Fibroblast of pulmonary artery (primary cell): Measurements from ENCODE around the gene SAXO1.
A peak's percentile ranks its signal among the peaks of the same experiment; 100 is the strongest.

Source experiments
- DNase-seq: peaks from one replicate; pipeline ENCODE4 v3.0.0-alpha.2; 2010; ENCODE audit warnings: low read depth
- H3K4me3 ChIP-seq: replicated peaks from 2 replicates; pipeline ENCODE4 v1.5.1; 2011; ENCODE audit warnings: low read depth, mild to moderate bottlenecking, control low read depth, low read length, moderate library complexity
- CTCF ChIP-seq: IDR thresholded peaks from 2 replicates; pipeline ENCODE4 v1.5.1; 2011; ENCODE audit warnings: mild to moderate bottlenecking, control low read depth, low read length, inconsistent platforms; ENCODE audit errors: missing control alignments

Gene SAXO1

GRCh38 chr9:18980189-18980588, 52.8 kb downstream of the SAXO1 start:
- TF ChIP-seq CTCF, result no peak
- DNase-seq, result peak; percentile 3
- no peak overlapping the region for H3K4me3 ChIP-seq

DNA sequence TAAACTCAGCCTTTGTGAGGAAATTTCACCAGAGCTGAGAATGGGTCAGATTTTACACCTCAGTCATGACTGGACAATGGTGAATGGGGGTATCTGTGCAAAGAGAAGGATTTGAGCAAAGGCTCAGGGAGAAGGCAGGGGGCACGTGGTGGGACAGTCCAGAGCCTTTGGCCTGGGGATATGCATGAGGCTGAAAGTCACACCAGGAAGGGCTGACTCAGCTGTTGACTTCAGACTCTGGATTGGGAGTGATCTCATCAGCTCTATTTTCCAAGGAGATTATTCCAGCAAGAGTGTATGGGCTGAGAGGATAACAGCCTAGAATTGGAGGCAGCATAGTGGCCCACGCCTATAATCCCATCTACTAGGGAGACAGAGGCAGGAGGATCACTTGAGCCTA, 53.6 kb downstream of the SAXO1 start:
- no peak overlapping the region for H3K4me3 ChIP-seq
- peak; percentile 40 for DNase-seq
- no peak for TF ChIP-seq CTCF

DNA sequence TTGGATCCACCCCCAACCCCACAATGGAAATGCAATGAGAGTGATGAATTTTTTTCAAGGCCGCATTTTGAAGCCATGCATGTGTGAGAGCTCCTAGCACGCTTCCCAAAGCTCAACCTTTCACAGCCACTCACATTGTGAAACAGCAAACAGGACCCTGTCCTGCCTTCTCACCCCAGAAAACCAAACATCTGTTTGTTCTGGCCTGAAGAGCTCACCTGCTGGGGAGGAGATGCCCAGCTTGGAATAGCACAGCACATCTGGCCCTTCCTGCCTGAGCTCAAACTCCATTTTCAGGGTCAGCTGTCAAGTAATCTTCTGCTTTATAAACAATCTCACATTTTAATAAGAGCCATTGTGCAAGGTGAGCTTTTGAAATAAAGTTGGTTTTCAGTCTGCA, 54.8 kb downstream of the SAXO1 start:
- H3K4me3 ChIP-seq, result no peak overlapping the region
- DNase-seq, result no peak
- no peak for TF ChIP-seq CTCF

GRCh38 chr9:18976709-18977531, 56.1 kb downstream of the SAXO1 start:
- no peak for TF ChIP-seq CTCF
- H3K4me3 ChIP-seq, result peak overlapping the region; percentile 0

GRCh38 chr9:18976221-18976708, 56.7 kb downstream of the SAXO1 start:
- H3K4me3 ChIP-seq, result peak overlapping the region; percentile 0
- TF ChIP-seq CTCF, result no peak
- no peak for DNase-seq

More at GRCh38 chr9:18976709-18977531, 56.1 kb downstream of the SAXO1 start:
- peak; percentile 52 for DNase-seq

DNA sequence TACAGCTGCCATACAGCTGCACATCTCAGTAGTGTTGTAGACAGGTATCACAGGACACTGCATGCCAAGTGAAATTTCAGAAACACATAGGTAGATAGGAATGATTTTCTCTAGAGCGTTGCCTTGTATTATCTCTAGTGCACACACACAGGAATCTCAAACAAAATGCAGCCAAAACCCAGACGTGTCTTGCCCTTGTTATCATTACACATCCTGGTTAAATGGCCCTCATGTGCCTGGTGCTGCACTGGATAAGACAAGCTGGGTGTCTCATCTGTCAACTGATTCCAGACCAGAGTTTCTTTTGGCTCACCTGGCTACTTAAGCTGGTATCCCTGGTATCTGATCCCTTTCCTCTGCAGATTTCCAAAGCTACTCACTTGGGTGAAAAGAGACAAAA, 59.7 kb downstream of the SAXO1 start:
- no peak for TF ChIP-seq CTCF
- no peak for DNase-seq
- H3K4me3 ChIP-seq, result no peak overlapping the region

DNA sequence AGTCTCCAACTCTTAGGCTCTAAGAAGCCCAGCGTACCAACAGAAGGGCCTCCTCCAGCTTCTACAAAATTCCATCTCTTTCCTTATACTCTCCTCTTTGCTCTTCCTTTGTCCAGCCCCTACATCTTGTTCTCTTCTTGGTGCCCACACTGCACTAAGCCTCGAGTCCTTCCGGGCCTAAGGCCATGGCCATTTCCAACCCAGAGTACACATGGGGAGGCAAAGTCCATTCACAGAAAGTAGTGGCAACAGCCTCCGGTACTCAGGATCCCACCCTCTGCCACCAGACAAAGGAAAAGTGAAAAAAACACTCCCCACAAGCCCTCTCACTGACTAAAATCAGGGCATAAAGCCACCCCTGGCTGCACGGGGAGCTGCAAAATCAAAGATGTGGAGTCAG, 60.3 kb downstream of the SAXO1 start:
- DNase-seq, result no peak
- H3K4me3 ChIP-seq, result no peak overlapping the region
- TF ChIP-seq CTCF, result no peak
